CD4-positive, alpha-beta T cell treated with Interleukin-4 for 4 hours (primary cell): Measurements from ENCODE around the gene CEACAM3.
A peak's percentile ranks its signal among the peaks of the same experiment; 100 is the strongest.

Source experiments
- DNase-seq: peaks from one replicate; pipeline ENCODE4 v3.0.0-alpha.2; 2020

CEACAM3 gene

GRCh38 chr19:41847351-41848105, 51.1 kb downstream of the CEACAM3 start:
- no peak for DNase-seq

- DNase-seq: no peak
Observed at GRCh38 chr19:41848666-41849065, 52.3 kb downstream of the CEACAM3 start.

GRCh38 chr19:41849067-41849466, 52.7 kb downstream of the CEACAM3 start:
- no peak for DNase-seq

- DNase-seq: no peak
Observed at GRCh38 chr19:41850381-41850780, 54.0 kb downstream of the CEACAM3 start.

GRCh38 chr19:41851456-41851855, 55.1 kb downstream of the CEACAM3 start:
- DNase-seq: no peak

- no peak for DNase-seq
Observed at GRCh38 chr19:41853344-41853743, 57.0 kb downstream of the CEACAM3 start.

GRCh38 chr19:41853768-41854167, 57.4 kb downstream of the CEACAM3 start:
- no peak for DNase-seq

- DNase-seq: no peak
Observed at GRCh38 chr19:41859213-41859617, 62.8 kb downstream of the CEACAM3 start.

- DNase-seq: peak; percentile 98
Observed at GRCh38 chr19:41859618-41860418, 63.4 kb downstream of the CEACAM3 start, which contains the start of gene RPS19. TSS of gene RPS19 (plus strand) at chr19:41860255. CDS start at chr19:41860775, 520 bp downstream.

GRCh38 chr19:41860419-41861115, 64.2 kb downstream of the CEACAM3 start:
- no peak for DNase-seq
